HepG2 (cell line): ENCODE data around the gene PPME1. TPM values are rescaled to one million over a fixed set of nuclear protein-coding genes. Genes with fewer than 3 reads are reported as not detected.

Experiments used
- CERS6 ChIP-seq: sonication (generic); formaldehyde crosslinking; IDR thresholded peaks from 2 replicates; pipeline ENCODE4 v1.5.0; 2020; ENCODE audit warnings: missing genetic modification reagents
- FOSL2 ChIP-seq: sonication (generic); formaldehyde crosslinking; IDR thresholded peaks from 2 replicates; pipeline ENCODE4 v1.4.0; 2020; ENCODE audit warnings: missing genetic modification reagents
- GABPB1 ChIP-seq: IDR thresholded peaks from 2 replicates; pipeline ENCODE4 v1.6.1; 2016; ENCODE audit warnings: mild to moderate bottlenecking, missing genetic modification reagents, moderate library complexity, missing compliant biosample characterization
- HDAC1 ChIP-seq: sonication (generic); formaldehyde crosslinking; IDR thresholded peaks from 2 replicates; pipeline ENCODE4 v1.5.1; 2020; ENCODE audit warnings: mild to moderate bottlenecking, missing genetic modification reagents
- HNRNPL ChIP-seq: fragments of 200-400 bp; formaldehyde crosslinking; IDR thresholded peaks from 2 replicates; pipeline ENCODE4 v1.6.1; 2017; ENCODE audit warnings: mild to moderate bottlenecking, low read depth, low read length
- IKZF4 ChIP-seq: sonication (generic); formaldehyde crosslinking; IDR thresholded peaks from 2 replicates; pipeline ENCODE4 v1.5.1; 2020; ENCODE audit warnings: borderline replicate concordance, mild to moderate bottlenecking, low read depth, missing genetic modification reagents; ENCODE audit errors: not compliant biosample characterization
- JUN ChIP-seq: sonication (generic); formaldehyde crosslinking; IDR thresholded peaks from 2 replicates; pipeline ENCODE4 v1.4.0; 2020; ENCODE audit warnings: mild to moderate bottlenecking, missing genetic modification reagents
- NFYB ChIP-seq: sonication (generic); formaldehyde crosslinking; IDR thresholded peaks from 2 replicates; pipeline ENCODE4 v1.4.0; 2020; ENCODE audit warnings: missing genetic modification reagents
- NR1H2 ChIP-seq: sonication (generic); formaldehyde crosslinking; IDR thresholded peaks from 2 replicates; pipeline ENCODE4 v1.8.1; 2022; ENCODE audit warnings: low read depth, missing genetic modification reagents, borderline replicate concordance
- SIN3B ChIP-seq: fragments of 150-350 bp; IDR thresholded peaks from 2 replicates; pipeline ENCODE4 v1.6.1; 2014; ENCODE audit warnings: low read length
- TBP ChIP-seq: sonication (generic); formaldehyde crosslinking; IDR thresholded peaks from 2 replicates; pipeline ENCODE4 v1.5.0; 2020; ENCODE audit warnings: missing genetic modification reagents
- TBX2 ChIP-seq: sonication (generic); formaldehyde crosslinking; IDR thresholded peaks from 2 replicates; pipeline ENCODE4 v1.5.0; 2020; ENCODE audit warnings: missing genetic modification reagents, mild to moderate bottlenecking, borderline replicate concordance
- TFDP1 ChIP-seq: IDR thresholded peaks from 2 replicates; pipeline ENCODE4 v1.6.1; 2016; ENCODE audit warnings: missing compliant biosample characterization, missing genetic modification reagents, borderline replicate concordance
- ZMYM2 ChIP-seq: sonication (generic); formaldehyde crosslinking; IDR thresholded peaks from 2 replicates; pipeline ENCODE4 v1.8.0; 2022; ENCODE audit warnings: mild to moderate bottlenecking, missing genetic modification reagents
- ZNF362 ChIP-seq: sonication (generic); formaldehyde crosslinking; IDR thresholded peaks from 2 replicates; pipeline ENCODE4 v1.4.0; 2020; ENCODE audit warnings: missing genetic modification reagents, mild to moderate bottlenecking, borderline replicate concordance
- ZNF549 ChIP-seq: sonication (generic); formaldehyde crosslinking; IDR thresholded peaks from 2 replicates; pipeline ENCODE4 v1.5.0; 2020; ENCODE audit warnings: missing genetic modification reagents
- ZNF580 ChIP-seq: IDR thresholded peaks from 2 replicates; pipeline ENCODE4 v1.6.1; 2016; ENCODE audit warnings: low read depth, borderline replicate concordance
- ZNF615 ChIP-seq: sonication (generic); formaldehyde crosslinking; IDR thresholded peaks from 2 replicates; pipeline ENCODE4 v1.5.0; 2020; ENCODE audit warnings: mild to moderate bottlenecking, missing genetic modification reagents, borderline replicate concordance
- ZNF616 ChIP-seq: sonication (generic); formaldehyde crosslinking; IDR thresholded peaks from 2 replicates; pipeline ENCODE4 v1.5.0; 2020; ENCODE audit warnings: low read depth, mild to moderate bottlenecking, missing genetic modification reagents
- ZNF691 ChIP-seq: sonication (generic); formaldehyde crosslinking; IDR thresholded peaks from 2 replicates; pipeline ENCODE4 v1.4.0; 2020; ENCODE audit warnings: missing genetic modification reagents, low read depth, mild to moderate bottlenecking, borderline replicate concordance
- ZSCAN5A ChIP-seq: sonication (generic); formaldehyde crosslinking; IDR thresholded peaks from 2 replicates; pipeline ENCODE4 v1.8.0; 2022; ENCODE audit warnings: mild to moderate bottlenecking, missing genetic modification reagents, borderline replicate concordance
- polyA plus RNA-seq, 8 experiments: library from polyadenylated mRNA; depleted of rRNA in 3 of 8; stranded (reverse) in 7 of 8; unstranded in 1 of 8; fragments of >200 nt; fragmentation: Illumina TruSeq in 4 of 8; extraction: Trizol in 4 of 8; gene quantifications; 2 replicates each; pipeline versions ENCODE4 v1.2.1 to v1.2.3, GENCODE V29; 2011 to 2016; ENCODE audit warnings: low read depth in 4 of 8, missing spikeins in 1 of 8, mixed read lengths in 1 of 8; ENCODE audit not compliant: insufficient read depth in 1 of 8
- total RNA-seq, 5 experiments: library from RNA; depleted of rRNA; stranded (reverse); fragments of >200 nt; fragmentation: Illumina TruSeq; extraction: Trizol; gene quantifications; 2 replicates each; pipeline ENCODE4 v1.2.3, GENCODE V29; 2016; ENCODE audit warnings: low read depth in 1 of 5

Gene PPME1
- total and polyA plus RNA-seq, 2 of the 13 experiments (the other 11 are each of a cell fraction or from before 2014, with no cell fraction given): 31.3 to 56.0 TPM

- no peak for TF ChIP-seq ZSCAN5A
- peak; percentile 67 for TF ChIP-seq HDAC1 (CRISPR knock-in tag)
- TF ChIP-seq TBP (CRISPR knock-in tag): no peak
- TF ChIP-seq ZNF615 (CRISPR knock-in tag): no peak
- peak; percentile 83 for TF ChIP-seq NFYB (CRISPR knock-in tag)
- no peak for TF ChIP-seq ZMYM2 (CRISPR knock-in tag)
- no peak; the same call in 1 of the 2 replicates for TF ChIP-seq SIN3B
- TF ChIP-seq ZNF549 (CRISPR knock-in tag): no peak
- TF ChIP-seq ZNF616 (CRISPR knock-in tag): peak; percentile 91
- TF ChIP-seq ZNF580 (CRISPR knock-in tag): peak; percentile 85; the same call in 1 of the 2 replicates
- TF ChIP-seq TBX2 (CRISPR knock-in tag): peak; percentile 78
- no peak for TF ChIP-seq CERS6 (CRISPR knock-in tag)
- TF ChIP-seq FOSL2 (CRISPR knock-in tag): peak; percentile 35; the same call in 1 of the 2 replicates
- TF ChIP-seq TFDP1 (CRISPR knock-in tag): peak; percentile 82
- peak; percentile 97 for TF ChIP-seq GABPB1
- peak; percentile 87; the same call in 1 of the 2 replicates for TF ChIP-seq ZNF691
- TF ChIP-seq NR1H2: no peak
- TF ChIP-seq IKZF4 (CRISPR knock-in tag): peak; percentile 32
- TF ChIP-seq JUN (CRISPR knock-in tag): 0 out of 2 replicates have a peak, but pooled peaks have one; percentile 39
- TF ChIP-seq ZNF362 (CRISPR knock-in tag): no peak
- TF ChIP-seq HNRNPL: no peak
Measured at GRCh38 chr11:74170694-74171629, at the start of gene PPME1, which contains the start of gene C2CD3 (continued).
